SK-MEL-5 (cell line): ENCODE results near the gene PPM1B. TPM values are rescaled to one million over a fixed set of nuclear protein-coding genes. Genes with fewer than 3 reads are reported as not detected.
"Not testable (repeated sequence)": the region's sequence is repeated elsewhere in the genome, so short reads cannot be mapped to it uniquely, and the experiment has no call there.

ENCODE experiments used
- DNase-seq: peaks from one replicate; pipeline ENCODE4 v3.0.0-alpha.2; 2016; ENCODE audit warnings: low read depth, low spot score
- in situ Hi-C: cut with HindIII; loops from 2 replicates; pipeline ENCODE4 v1.10.0; 2016; ENCODE audit warnings: low sequenced_read_pairs, high pct_unique_total_duplicates, low pct_unique_long_range_greater_than_20kb
- total RNA-seq: library from RNA; depleted of rRNA; stranded (reverse); fragments of >200 nt; shearing (Covaris generic); gene quantifications from 2 replicates; pipeline ENCODE4 v1.2.3, GENCODE V29; 2014

The PPM1B gene
- total RNA-seq, 1 experiment from 2014 or later: 25.2 TPM

DNA sequence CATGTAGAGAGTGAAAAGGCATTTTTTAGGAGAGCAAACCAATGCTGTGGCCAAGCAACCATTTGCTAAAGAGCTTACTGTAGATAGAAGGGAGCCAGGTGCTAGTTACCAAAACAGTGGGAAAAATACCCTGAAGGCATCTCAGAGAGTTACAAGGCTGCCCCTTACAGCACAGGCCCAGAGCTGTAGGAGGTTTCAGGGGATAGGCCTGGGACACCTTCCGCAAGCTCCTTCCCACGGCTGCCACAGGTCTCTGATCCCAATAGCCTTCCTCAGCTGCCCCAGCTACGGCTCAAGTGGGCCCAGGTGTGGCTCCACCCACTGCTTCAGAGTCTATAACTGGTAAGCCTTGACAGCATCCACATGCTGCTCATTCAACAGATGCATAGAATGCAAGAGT, 18.2 kb upstream of the PPM1B start:
- in situ Hi-C loops: no loop called here
- DNase-seq: no peak

DNA sequence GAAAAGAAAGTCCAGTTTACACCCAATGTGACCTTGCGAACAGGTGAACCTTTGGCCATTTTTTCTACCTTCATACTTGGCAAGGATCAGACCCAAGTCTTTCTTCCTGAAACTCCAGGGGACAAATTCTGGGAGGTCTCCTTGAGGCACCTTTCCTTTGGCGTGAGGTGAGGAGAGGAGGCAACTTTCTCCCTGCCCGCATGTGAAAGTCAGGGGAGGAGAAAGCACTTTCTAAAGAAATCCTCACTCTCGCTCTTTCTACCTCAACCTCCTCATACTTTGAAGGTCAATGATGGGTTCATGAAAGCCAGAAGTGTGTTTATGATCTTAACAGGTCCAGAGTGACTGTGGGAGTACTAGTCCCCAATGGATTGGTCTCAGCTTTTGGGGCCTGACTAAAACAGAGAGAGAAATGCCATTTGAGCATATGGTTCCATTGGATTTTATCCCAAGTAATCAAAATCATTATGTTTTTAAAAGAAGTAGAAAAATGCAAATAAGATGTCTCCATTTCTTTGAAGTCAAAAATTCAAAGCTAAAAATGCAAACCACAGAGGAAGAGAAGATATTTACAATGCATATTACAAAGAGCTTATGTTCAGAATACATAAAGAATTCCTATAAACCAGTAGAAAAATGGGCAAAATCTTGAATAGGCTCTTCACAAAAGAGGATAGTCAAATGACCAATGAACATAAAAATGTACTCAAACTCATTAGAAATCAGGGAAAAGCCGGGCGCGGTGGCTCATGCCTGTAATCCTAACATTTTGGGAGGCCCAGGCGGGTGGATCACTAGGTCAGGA, 15.6 kb upstream of the PPM1B start:
- in situ Hi-C loops: no loop called here
- no peak for DNase-seq

DNA sequence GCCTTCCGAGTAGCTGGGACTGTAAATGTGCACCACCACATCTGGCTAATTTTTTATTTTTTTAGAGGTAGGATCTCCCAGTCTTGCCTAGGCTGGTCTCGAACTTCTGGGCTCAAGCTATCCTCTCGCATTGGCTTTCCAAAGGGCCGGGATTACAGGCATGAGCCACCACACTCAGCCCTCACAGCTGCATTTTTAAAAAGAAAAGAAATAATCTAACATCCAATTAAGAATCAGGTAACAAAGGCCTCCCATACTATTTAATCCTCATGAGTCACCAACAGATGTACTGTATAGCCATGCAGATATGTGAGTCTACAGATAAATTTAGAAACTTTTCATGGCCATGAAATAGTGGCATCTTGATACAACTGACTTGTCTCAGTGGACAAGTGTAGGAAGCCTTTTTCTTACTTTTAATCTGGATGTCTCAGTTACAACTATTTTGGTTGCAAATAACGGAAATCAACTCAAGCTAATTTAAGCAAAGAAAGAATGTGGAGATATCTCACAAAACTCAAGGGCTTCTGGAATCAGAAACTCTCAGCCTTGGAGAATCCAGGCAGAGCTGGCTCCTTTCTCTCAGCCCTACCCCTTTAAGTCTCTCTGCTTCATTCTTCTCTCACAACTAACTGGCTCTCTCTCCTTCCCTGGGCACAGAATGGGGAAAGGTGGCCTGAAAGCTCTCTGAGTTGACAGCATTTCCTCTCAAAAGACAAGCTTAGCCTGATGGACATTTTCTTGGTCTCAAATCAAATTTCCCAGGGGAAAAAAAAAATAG, 12.8 kb upstream of the PPM1B start:
- no peak for DNase-seq

DNA sequence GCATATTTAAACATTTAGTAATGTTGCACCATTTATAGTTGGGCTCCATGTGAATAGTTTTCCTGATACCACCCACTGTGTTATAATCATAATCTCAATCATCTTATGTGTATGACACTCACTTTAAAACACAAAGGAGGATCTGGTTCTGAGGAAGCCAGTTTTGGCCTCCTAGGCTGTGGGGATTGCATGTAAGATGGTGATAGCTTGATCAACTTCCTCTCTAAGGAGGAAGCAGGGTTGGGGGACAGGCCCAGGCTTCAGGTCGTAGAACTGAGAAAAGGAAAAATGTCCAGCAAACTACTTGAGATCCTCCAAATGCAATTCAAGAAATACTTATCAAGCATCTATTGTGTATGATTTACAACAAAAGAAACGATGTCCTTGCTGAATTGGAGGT, 4.9 kb upstream of the PPM1B start:
- no peak for DNase-seq
- in situ Hi-C loops: no loop called here

More for the DNA sequence above, 12.8 kb upstream of the PPM1B start:
- in situ Hi-C loops: no loop called here

DNA sequence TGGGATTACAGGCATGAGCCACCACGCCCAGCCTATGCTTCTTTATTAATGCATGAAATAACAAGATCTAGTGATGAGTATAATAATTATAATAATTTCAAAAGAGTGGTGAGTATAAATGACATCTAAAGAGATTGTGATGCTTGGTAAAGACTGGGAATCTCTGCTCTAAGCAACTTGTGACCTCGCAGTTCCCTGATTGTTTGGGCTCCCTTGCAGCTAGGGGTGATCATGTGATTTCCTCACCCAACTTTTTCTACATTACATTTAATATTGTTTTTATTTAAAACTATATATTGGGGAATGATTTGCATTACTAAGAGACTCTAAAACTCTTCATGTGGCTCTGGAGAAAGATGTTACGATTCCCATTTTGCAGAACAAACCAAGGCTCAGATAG, 4.1 kb upstream of the PPM1B start:
- DNase-seq: no peak
- in situ Hi-C loops: no loop called here

DNA sequence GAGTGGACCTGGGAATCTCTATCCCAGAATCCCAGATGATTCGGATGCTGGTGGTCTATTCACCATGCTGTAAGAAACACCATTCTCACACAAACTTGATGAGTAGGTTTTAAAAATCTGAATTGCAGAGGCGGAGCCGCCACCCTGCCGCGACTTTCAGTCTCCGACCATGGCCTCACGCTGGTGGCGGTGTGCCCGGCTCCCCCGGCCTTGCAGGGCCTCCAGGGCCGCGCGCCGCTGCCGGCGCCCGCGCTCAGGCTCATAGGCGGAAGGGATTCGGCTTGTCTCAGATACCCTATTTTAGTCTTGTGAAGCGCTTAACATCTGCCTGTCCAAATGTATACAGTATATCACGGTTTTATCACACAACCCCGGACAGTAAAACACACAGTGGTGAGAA, 2.6 kb upstream of the PPM1B start:
- in situ Hi-C loops: no loop called here
- no peak for DNase-seq

DNA sequence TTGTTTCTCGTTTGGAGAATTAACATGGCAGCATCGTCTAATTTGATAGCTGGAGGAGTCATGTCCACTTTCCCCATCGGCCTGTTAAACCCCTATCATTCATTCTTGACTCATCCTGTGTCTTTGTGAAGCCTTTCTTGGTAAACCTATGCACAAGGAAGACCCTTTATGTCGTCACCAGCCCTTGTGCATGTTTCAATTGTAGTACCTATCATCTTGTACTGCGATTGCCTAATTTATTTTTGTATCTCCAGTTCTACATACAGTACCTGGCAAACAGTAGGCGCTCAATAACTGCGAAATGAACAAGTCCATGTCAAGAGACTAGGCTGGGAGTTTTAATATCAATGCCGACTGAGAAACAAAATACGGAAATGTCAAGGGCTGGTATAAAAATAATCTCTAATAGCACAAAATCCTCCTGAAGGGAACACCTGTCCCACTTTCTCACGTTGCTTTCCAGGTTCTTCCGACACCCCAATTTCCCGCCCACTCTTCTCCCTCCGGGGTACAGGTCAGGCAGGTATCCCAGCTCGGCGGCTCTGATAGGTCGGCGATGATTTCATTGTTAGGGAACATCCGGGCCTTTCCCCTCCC, 1.3 kb upstream of the PPM1B start:
- in situ Hi-C loops: no loop called here
- DNase-seq: no peak

DNA sequence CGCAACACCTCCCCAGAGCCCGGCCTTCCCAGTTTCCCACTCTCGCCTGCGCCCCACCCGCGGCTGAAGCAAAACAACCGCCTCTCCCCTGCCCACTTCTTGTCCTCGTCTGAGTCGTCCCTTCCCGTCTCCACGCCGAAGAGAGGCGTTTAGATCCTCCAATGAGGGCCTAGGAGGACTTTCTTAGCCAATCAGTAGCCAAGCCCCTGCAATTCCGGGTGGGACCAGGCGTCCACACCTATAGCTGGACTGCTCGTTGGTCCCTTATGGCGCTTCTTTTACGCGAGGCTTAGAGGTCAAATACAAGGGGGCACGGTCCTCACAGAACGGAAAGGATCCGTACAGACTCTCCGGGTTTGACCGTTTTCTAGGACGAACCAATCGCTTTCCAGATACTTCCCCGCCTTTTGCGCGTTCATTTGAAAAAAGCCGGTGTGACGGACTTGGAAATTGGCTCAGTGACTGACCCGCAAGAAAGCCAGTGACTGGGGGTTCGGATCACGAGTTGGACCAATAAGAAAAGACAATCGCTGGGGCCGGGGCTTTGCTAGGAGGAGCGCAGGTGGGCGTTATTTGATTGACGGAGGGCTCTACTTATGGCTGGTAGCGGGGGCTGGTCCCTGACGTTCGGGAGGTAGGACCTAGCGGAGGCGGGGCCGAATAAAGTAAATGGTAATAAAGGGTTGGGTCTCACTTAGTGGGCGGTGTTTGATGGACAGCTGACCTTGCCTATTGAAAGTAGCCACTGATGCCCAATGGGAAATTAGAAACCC, 581 bp upstream of the PPM1B start:
- DNase-seq: peak; percentile 100
- in situ Hi-C loops: no loop called here

DNA sequence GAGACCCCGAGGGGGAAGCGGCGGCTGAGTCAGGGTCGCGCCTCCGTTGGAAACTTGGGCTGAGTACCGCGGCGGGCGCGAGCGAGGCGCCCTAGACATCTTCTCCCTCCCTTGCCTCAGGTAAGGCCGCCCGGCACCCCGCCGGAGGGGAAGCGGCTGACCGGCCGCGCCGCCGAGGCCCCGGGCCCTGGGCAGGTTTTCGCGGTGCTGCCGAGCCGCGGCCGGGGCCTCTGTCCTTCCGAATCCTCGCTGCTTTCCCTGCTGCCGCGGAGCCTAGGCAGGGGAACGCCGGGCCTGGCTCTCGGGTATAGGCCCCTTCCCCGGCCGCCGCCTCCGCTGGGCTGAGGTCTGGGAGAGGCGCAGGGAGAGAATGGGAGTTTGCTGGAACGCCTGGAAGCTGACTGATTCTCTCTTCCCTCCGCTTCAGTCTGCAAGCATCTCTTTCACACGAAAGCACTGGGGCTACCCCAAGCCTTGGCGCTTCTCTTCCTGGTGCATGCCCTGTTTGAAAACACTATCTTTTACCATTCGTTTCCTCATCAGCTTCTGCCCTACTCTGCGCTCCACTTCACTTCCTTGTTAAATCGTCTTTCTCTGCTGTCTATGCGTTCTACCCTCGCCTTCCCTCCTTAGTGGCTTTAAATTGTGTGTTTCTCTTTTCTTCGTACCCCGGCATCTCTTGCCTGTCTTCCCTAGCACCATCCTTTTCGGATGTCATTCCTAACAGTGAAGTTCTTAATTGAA, 652 bp downstream of the PPM1B start:
- peak; percentile 59 for DNase-seq
- in situ Hi-C loops: no loop called here

DNA sequence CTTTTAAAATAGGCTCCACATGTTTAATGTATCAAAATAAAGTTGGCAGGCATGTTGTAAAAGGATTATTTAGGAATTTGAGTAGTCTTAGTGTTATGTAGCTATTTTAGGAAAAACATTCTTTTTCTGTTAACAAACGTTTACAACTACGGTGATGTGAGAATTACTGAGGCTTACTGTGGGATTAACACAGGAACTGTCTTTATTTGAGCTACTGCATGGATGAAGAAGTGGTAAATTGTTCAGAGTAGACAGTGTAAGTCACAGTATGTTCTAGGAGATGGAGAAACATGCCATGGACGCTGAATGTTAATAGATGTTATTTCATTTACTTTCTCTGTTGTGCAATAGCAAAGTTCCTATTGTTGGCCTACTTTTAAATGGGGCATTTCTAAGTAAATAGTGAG, 1.6 kb downstream of the PPM1B start:
- in situ Hi-C loops: no loop called here
- peak; percentile 40 for DNase-seq

DNA sequence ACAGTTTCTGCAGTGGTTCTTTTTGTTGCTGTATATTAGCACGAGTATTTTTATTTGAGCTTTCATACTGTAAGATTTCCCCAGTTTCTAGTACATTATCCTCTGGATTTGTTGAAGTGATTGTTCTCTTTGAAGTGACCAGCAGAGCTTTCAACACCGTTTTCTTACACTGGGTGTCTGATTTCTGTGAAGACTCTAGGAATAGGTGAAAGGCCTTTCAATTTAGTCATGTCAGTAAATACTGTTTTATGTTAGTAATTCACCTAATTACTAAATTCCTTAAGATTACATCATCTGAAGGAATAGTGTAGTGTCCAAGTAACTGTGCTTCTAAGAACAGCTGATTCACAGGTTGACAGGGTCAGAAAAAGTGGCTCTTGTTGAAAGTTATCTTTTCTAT, 2.3 kb downstream of the PPM1B start:
- DNase-seq: no peak
- in situ Hi-C loops: no loop called here

DNA sequence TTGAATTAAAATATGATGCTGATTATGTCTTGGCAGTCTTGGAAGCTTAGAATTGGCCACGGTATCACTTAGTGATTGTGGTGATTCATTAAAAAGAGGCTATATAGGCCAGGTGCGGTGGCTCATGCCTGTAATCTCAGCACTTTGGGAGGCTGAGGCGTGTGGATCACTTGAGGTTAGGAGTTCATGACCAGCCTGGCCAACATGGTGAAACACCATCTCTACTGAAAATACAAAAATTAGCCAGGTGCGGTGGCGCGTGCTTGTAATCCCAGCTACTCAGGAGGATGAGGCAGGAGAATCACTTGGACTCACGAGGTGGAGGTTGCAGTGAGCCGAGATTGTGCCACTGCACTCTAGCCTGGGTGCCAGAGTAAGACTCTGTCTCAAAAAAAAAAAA, 2.8 kb downstream of the PPM1B start:
- DNase-seq, in situ Hi-C loops: not testable (repeated sequence)

DNA sequence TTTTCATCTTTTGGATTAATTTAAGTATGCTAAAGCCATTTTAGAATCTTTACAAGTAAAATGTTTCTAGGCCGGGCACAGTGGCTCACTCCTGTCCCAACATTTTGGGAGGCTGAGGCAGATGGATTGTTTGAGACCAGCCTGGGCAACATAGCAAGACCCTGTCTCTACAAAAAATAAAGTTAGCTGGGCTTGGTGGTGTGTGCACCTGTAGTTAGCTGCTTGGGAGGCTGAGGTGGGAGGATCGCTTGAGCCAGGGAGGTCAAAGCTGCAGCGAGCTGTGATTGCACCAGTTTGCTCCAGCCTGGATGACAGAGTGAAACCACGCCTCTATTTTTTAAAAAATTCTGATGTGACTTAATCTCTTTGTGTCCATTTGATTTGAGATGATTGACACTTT, 3.9 kb downstream of the PPM1B start:
- no peak for DNase-seq
- in situ Hi-C loops: no loop called here

DNA sequence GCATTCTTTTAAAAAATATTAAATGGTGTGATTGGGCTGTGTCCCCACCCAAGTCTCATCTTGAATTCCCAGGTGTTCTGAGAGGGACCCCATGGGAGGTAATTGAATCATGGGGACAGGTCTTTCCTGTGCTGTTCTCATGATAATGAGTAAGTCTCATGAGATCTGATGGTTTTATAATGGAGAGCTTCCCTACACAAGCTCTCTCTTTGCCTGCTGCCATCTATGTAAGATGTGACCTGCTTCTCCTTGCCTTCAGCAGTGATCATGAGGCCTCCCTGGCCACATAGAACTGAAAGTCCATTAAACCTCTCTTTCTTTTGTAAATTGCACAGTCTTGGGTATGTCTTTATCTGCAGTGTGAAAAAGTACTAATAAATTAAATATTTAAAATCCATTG, 10.3 kb downstream of the PPM1B start:
- in situ Hi-C loops: no loop called here

DNA sequence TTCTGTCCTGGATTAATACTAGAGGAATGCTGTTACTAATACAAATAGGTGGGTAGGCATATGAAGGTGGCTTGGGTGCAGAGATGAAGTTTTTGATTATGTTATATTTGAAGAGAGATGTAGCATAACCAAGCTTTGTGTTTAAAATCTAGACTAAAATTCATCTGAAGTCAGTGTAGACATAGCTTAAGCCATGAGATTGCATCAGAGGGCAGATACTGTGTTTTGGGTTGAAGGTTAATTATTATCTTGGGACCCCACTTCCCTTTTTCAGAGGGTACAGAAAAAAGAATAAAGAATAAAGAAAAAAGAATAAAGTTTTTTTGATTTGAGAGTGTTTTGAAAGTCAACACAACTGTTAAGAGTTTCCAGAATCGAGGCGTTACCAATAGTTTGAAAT, 13.0 kb downstream of the PPM1B start:
- in situ Hi-C loops: no loop called here
- DNase-seq: no peak

More for the DNA sequence above, 10.3 kb downstream of the PPM1B start:
- peak; percentile 20 for DNase-seq

DNA sequence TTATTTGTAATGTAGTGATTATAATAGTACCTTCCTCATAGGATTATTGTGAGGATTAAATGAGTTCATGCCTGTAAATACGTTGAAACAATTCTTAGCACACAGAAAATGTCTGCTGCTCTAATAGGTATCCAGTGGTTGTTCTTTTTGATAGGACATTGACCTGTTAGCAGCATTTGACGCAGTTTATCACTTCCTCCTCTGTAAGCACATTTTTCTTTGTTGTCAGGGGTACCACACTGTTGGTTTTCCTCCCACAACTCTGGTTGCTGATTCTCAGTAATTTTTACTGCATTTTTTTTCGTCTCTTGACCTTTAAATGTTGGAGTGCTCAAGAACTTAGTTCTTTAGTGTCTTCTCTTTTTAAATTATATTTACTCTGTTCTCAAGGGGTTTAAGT, 15.4 kb downstream of the PPM1B start:
- no peak for DNase-seq
- in situ Hi-C loops: no loop called here

DNA sequence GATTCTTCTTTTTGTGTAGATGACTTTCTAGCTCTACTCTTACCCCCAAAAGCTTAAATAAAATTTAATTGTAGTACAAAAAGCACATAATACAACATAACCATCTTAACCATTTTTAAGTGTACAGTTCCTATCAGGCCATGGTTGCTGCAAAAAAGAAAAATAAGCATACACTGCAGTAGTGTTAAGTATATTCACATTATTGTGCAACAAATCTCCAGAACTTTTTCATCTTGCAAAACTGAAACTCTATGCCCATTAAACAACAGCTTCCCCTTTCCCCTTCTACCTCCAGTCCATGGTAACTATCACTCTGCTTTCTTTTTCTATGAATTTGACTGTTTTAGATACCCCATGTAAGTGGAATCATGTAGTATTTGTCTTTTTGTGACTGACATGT, 18.1 kb downstream of the PPM1B start:
- in situ Hi-C loops: no loop called here
- no peak for DNase-seq
